HepG2 (cell line): ENCODE measurements around the gene CD300A. TPM values are rescaled to one million over a fixed set of nuclear protein-coding genes. Genes with fewer than 3 reads are reported as not detected.
"Not testable (repeated sequence)": the region's sequence is repeated elsewhere in the genome, so short reads cannot be mapped to it uniquely, and the experiment has no call there.

Source experiments
- ATAC-seq: fragments of 200-7000 bp; cut with Tn5 transposase; 3 replicates; pipeline ENCODE4 v1.9.1; 2020; ENCODE audit warnings: mild to moderate bottlenecking, moderate library complexity
- BruUV-seq: library from RNA; stranded (reverse); fragments of 400-500 nt; replicated peaks from 2 replicates; lab custom pipeline; 2021; lab: Mats Ljungman, UMichigan
- CTCF ChIA-PET: fragments of 300-600 bp; formaldehyde crosslinking; extraction: SDS; loops from one replicate; lab custom pipeline; 2021; ENCODE audit warnings: low total read pairs, inconsistent platforms, low intra/inter-chr PET ratio; lab: Yijun Ruan, JAX
- POLR2A ChIA-PET: fragments of 350-600 bp; sonication (Branson Sonifier 250); formaldehyde crosslinking; loops from one replicate; lab custom pipeline; 2020; ENCODE audit warnings: antibody characterized with exemption, inconsistent platforms; lab: Yijun Ruan, JAX
- DNase-seq: peaks from one replicate; pipeline ENCODE4 v3.0.0-alpha.2; 2015; ENCODE audit warnings: low spot score
- FAIRE-seq: peaks from 3 replicates; lab custom pipeline; 2011; peaks lifted over from hg19 to GRCh38; lab: Jason Lieb, UNC
- H2AFZ ChIP-seq: one replicate; pipeline ENCODE4 v1.6.1; 2011; ENCODE audit warnings: low read length, inconsistent platforms
- H3K27ac ChIP-seq: fragments of 300-600 bp; 3 replicates; pipeline ENCODE4 v1.8.0; 2011; ENCODE audit warnings: mixed run types, mild to moderate bottlenecking, mixed read lengths, low read length, inconsistent platforms; ENCODE audit not compliant: insufficient read depth; ENCODE audit errors: extremely low read length
- H3K27me3 ChIP-seq, 2 experiments: fragments of 200-600 bp in 1 of 2; 2 replicates in 1 of 2; 3 replicates in 1 of 2; pipeline versions ENCODE4 v1.6.0 to v1.8.0; 2011; ENCODE audit warnings: low read length in 2 of 2, mild to moderate bottlenecking in 2 of 2, moderate library complexity in 2 of 2, inconsistent platforms in 1 of 2; ENCODE audit not compliant: insufficient read depth in 2 of 2, control insufficient read depth in 1 of 2
- H3K36me3 ChIP-seq, 2 experiments: fragments of 200-600 bp in 1 of 2; replicated peaks in 1 of 2; 2 replicates in 1 of 2; 3 replicates in 1 of 2; pipeline versions ENCODE4 v1.5.1 to v1.8.0; 2011; ENCODE audit warnings: low read length in 2 of 2, inconsistent platforms in 1 of 2; ENCODE audit not compliant: insufficient read depth in 2 of 2, control insufficient read depth in 1 of 2
- H3K4me1 ChIP-seq: 2 replicates; pipeline ENCODE4 v1.5.1; 2012; ENCODE audit warnings: low read length, inconsistent platforms; ENCODE audit not compliant: insufficient read depth
- H3K4me2 ChIP-seq: 2 replicates; pipeline ENCODE4 v1.6.0; 2011; ENCODE audit warnings: low read depth, low read length, inconsistent platforms
- H3K4me3 ChIP-seq, 3 experiments: fragments of 200-600 bp in 1 of 3; sonication (generic), shearing (Covaris generic) in 1 of 3; replicated peaks in 1 of 3; 2 replicates each; pipeline ENCODE4 v1.5.1; 2011 to 2016; ENCODE audit warnings: low read length in 3 of 3, inconsistent platforms in 2 of 3, low read depth in 2 of 3, mild to moderate bottlenecking in 2 of 3, control low read depth in 1 of 3, mixed read lengths in 1 of 3; ENCODE audit not compliant: insufficient read depth in 1 of 3
- H3K79me2 ChIP-seq: one replicate; pipeline ENCODE4 v1.6.1; 2011; ENCODE audit warnings: low read length, inconsistent platforms; ENCODE audit not compliant: insufficient read depth
- H3K9ac ChIP-seq: 2 replicates; pipeline ENCODE4 v1.6.0; 2011; ENCODE audit warnings: mild to moderate bottlenecking, low read depth, low read length, inconsistent platforms; ENCODE audit not compliant: insufficient read depth
- H3K9me3 ChIP-seq: 2 replicates; pipeline ENCODE4 v1.5.1; 2012; ENCODE audit warnings: mild to moderate bottlenecking, low read length
- H4K20me1 ChIP-seq: 2 replicates; pipeline ENCODE4 v1.6.0; 2011; ENCODE audit warnings: inconsistent platforms, mild to moderate bottlenecking, low read length, moderate library complexity; ENCODE audit not compliant: insufficient read depth
- KIAA2018 ChIP-seq: sonication (generic); formaldehyde crosslinking; IDR thresholded peaks from 2 replicates; pipeline ENCODE4 v1.5.0; 2020; ENCODE audit warnings: mild to moderate bottlenecking, missing genetic modification reagents, borderline replicate concordance
- MIER3 ChIP-seq: IDR thresholded peaks from 2 replicates; pipeline ENCODE4 v1.6.1; 2016; ENCODE audit warnings: missing compliant biosample characterization, borderline replicate concordance
- ZNF557 ChIP-seq: sonication (generic); formaldehyde crosslinking; IDR thresholded peaks from 2 replicates; pipeline ENCODE4 v1.4.0; 2020; ENCODE audit warnings: missing genetic modification reagents
- ZNF75D ChIP-seq: sonication (generic); formaldehyde crosslinking; IDR thresholded peaks from 2 replicates; pipeline ENCODE4 v1.8.1; 2023; ENCODE audit warnings: missing genetic modification reagents, mild to moderate bottlenecking, borderline replicate concordance
- WGBS: methylation state at CpG from one replicate; pipeline ENCODE4 v1.1.6; 2017; ENCODE audit warnings: low lambda C conversion rate; 5-methylcytosine and 5-hydroxymethylcytosine counted together
- in situ Hi-C: cut with HindIII; loops from 2 replicates; pipeline ENCODE4 v1.10.0; 2017; ENCODE audit warnings: low pct_unique_long_range_greater_than_20kb; ENCODE audit not compliant: extremely low pct_ligation_motif_present
- intact Hi-C: fragments of 100-400 bp; cut with micrococcal nuclease; formaldehyde crosslinking; loops from one replicate; pipeline ENCODE4 v1.10.0; 2022; ENCODE audit not compliant: unreplicated experiment
- polyA plus RNA-seq, 8 experiments: library from polyadenylated mRNA; depleted of rRNA in 3 of 8; stranded (reverse) in 7 of 8; unstranded in 1 of 8; fragments of >200 nt; fragmentation: Illumina TruSeq in 4 of 8; extraction: Trizol in 4 of 8; gene quantifications; 2 replicates each; pipeline versions ENCODE4 v1.2.1 to v1.2.3, GENCODE V29; 2011 to 2016; ENCODE audit warnings: low read depth in 4 of 8, missing spikeins in 1 of 8, mixed read lengths in 1 of 8; ENCODE audit not compliant: insufficient read depth in 1 of 8
- total RNA-seq, 5 experiments: library from RNA; depleted of rRNA; stranded (reverse); fragments of >200 nt; fragmentation: Illumina TruSeq; extraction: Trizol; gene quantifications; 2 replicates each; pipeline ENCODE4 v1.2.3, GENCODE V29; 2016; ENCODE audit warnings: low read depth in 1 of 5

CD300A gene
- total and polyA plus RNA-seq, 2 of the 13 experiments (the other 11 are each of a cell fraction or from before 2014, with no cell fraction given), result not detected

GRCh38 chr17:74503949-74504348 is 37.5 kb downstream of the CD300A start:
- H3K79me2 ChIP-seq, H2AFZ ChIP-seq, POLR2A ChIA-PET, BruUV-seq, DNase-seq, H3K9me3 ChIP-seq, H4K20me1 ChIP-seq, FAIRE-seq, H3K4me1 ChIP-seq, intact Hi-C loops, ATAC-seq, in situ Hi-C loops, H3K36me3 ChIP-seq, H3K27ac ChIP-seq, H3K4me3 ChIP-seq, H3K9ac ChIP-seq, CTCF ChIA-PET, H3K4me2 ChIP-seq: not testable (repeated sequence)
- peaks cover 0 to 11% of the 10 kb centered on the region in 2 experiments; a peak in 1 of 5 replicates for H3K27me3 ChIP-seq
- WGBS, result 7% methylated on average over 5 of the region's 5 CpGs

GRCh38 chr17:74508156-74508555 is 41.7 kb downstream of the CD300A start:
- intact Hi-C loops (no loop called here), in situ Hi-C loops (no loop called here)
- Histone ChIP-seq H2AFZ (no peak overlapping the region), H3K27ac (no peak overlapping the region), H3K9ac (no peak overlapping the region), H3K36me3 (no peaks in the 10 kb centered on the region), H3K4me1 (no peaks in the 10 kb centered on the region), H3K4me2 (no peak overlapping the region), H3K79me2 (no peaks in the 10 kb centered on the region), H3K9me3 (no peaks in the 10 kb centered on the region), H4K20me1 (no peaks in the 10 kb centered on the region), H3K4me3 (no peak overlapping the region), H3K27me3 (peaks cover 0 to 6% of the 10 kb centered on the region in 2 experiments; a peak in 1 of 5 replicates)
- BruUV-seq, result no TSS peak
- POLR2A ChIA-PET, result no interaction called here
- no peak for ATAC-seq
- no peak for DNase-seq
- CTCF ChIA-PET, result no interaction called here
- no peak for FAIRE-seq
- TF ChIP-seq KIAA2018, result no peak
- no peak for TF ChIP-seq ZNF557
- TF ChIP-seq MIER3 (CRISPR knock-in tag), result no peak
- no peak for TF ChIP-seq ZNF75D (CRISPR knock-in tag)
